ENCODE results near the gene RAD9B.

GRCh38 chr12:110532644-110533043 lies 30.5 kb downstream of the RAD9B start:
- no peak for TF ChIP-seq SREBF2 (IDR thresholded peaks at IDR 0.05; ENCODE audit: low read length)
- no peak for TF ChIP-seq CTCF (IDR thresholded peaks at IDR 0.05 in 2 of 3, conservative IDR thresholded peaks at IDR 0.05 in 1 of 3; ENCODE audit: control insufficient read depth in 2 of 3, extremely low read depth in 1 of 3, insufficient read depth in 1 of 3, low read depth in 3 of 3, low read length in 3 of 3)
- no peak for TF ChIP-seq IRF3 (IDR thresholded peaks at IDR 0.05)
- no peak for TF ChIP-seq EP300 (IDR thresholded peaks at IDR 0.05; ENCODE audit: borderline replicate concordance in 1 of 2, control insufficient read depth in 1 of 2, low read depth in 2 of 2, low read length in 2 of 2)
- no peak for TF ChIP-seq REST (IDR thresholded peaks at IDR 0.05; ENCODE audit: low read depth, low read length)
- no peak for TF ChIP-seq ZBTB33 (IDR thresholded peaks at IDR 0.05)
- no peak for TF ChIP-seq BACH1 (IDR thresholded peaks at IDR 0.05; ENCODE audit: borderline replicate concordance)
- no peak for TF ChIP-seq MAX (IDR thresholded peaks at IDR 0.05; ENCODE audit: low read depth, low read length)
- TF ChIP-seq RELA (IDR thresholded peaks at IDR 0.05; ENCODE audit: borderline replicate concordance, partially characterized antibody): no peak
